ENCODE results near the gene CD248. TPM values are rescaled to one million over a fixed set of nuclear protein-coding genes. Genes with fewer than 3 reads are reported as not detected.

CD248 gene
- total RNA-seq, 1 experiment from 2014 or later = 0.15 TPM

DNA sequence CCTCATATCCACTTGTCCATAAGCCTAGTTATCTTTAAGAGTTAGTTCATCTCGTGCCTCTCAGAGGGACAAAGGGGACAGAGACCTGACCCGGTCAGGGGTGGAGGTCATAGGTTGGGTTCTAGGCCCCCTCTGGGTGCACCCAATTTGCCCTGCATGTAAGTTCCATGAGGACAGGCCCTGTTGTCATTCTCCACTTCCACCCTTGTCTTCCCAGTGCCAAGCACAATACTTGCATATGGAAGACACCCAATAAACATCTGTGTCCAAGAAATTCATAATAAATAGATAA lies 26.6 kb downstream of the CD248 start:
- peak overlapping the region; percentile 82 for H3K27ac ChIP-seq (ENCODE audit: low read length)
- ChIA-PET POLR2A (no interaction called here), CTCF (no interaction called here)
- intact Hi-C loops (cut with micrococcal nuclease; ENCODE audit: unreplicated experiment) (no loop called here), in situ Hi-C loops (cut with HindIII; ENCODE audit: low pct_unique_long_range_greater_than_20kb, low sequenced_read_pairs) (no loop called here)
- H3K4me3 ChIP-seq (ENCODE audit: low read depth in 2 of 2, low read length in 2 of 2) = peak overlapping the region in 1 of 2 experiments; percentile 83; a peak in 2 of 4 replicates
- TF ChIP-seq POLR2AphosphoS5 (IDR thresholded peaks at IDR 0.05; ENCODE audit: low read depth, low read length) (no peak), TCF7L2 (IDR thresholded peaks at IDR 0.05; ENCODE audit: low read depth, low read length) (no peak), SIN3A (IDR thresholded peaks at IDR 0.05; ENCODE audit: borderline replicate concordance, insufficient read depth, low read depth, low read length) (no peak), REST (IDR thresholded peaks at IDR 0.05; ENCODE audit: insufficient read depth in 1 of 2, low read depth in 2 of 2, low read length in 1 of 2) (no peak)
- TF ChIP-seq, protein P1, sequence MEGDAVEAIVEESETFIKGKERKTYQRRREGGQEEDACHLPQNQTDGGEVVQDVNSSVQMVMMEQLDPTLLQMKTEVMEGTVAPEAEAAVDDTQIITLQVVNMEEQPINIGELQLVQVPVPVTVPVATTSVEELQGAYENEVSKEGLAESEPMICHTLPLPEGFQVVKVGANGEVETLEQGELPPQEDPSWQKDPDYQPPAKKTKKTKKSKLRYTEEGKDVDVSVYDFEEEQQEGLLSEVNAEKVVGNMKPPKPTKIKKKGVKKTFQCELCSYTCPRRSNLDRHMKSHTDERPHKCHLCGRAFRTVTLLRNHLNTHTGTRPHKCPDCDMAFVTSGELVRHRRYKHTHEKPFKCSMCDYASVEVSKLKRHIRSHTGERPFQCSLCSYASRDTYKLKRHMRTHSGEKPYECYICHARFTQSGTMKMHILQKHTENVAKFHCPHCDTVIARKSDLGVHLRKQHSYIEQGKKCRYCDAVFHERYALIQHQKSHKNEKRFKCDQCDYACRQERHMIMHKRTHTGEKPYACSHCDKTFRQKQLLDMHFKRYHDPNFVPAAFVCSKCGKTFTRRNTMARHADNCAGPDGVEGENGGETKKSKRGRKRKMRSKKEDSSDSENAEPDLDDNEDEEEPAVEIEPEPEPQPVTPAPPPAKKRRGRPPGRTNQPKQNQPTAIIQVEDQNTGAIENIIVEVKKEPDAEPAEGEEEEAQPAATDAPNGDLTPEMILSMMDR (IDR thresholded peaks at IDR 0.05) = no peak
- H3K27me3 ChIP-seq (ENCODE audit: control insufficient read depth, insufficient read depth, low read length) = no peaks in the 10 kb centered on the region
- no TSS peak for BruUV-seq (replicated peaks)
- H3K4me1 ChIP-seq (ENCODE audit: control insufficient read depth, insufficient read depth, low read length) = peaks cover 17% of the 10 kb centered on the region
- no peak for ATAC-seq
- H3K36me3 ChIP-seq (ENCODE audit: control insufficient read depth, insufficient read depth, low read length) = no peaks in the 10 kb centered on the region; the same call in none of the 2 replicates
- no peak for DNase-seq (ENCODE audit: low read depth, low spot score)
- no peaks in the 10 kb centered on the region for H3K9me3 ChIP-seq (ENCODE audit: control insufficient read depth, insufficient read depth, low read depth, low read length)

DNA sequence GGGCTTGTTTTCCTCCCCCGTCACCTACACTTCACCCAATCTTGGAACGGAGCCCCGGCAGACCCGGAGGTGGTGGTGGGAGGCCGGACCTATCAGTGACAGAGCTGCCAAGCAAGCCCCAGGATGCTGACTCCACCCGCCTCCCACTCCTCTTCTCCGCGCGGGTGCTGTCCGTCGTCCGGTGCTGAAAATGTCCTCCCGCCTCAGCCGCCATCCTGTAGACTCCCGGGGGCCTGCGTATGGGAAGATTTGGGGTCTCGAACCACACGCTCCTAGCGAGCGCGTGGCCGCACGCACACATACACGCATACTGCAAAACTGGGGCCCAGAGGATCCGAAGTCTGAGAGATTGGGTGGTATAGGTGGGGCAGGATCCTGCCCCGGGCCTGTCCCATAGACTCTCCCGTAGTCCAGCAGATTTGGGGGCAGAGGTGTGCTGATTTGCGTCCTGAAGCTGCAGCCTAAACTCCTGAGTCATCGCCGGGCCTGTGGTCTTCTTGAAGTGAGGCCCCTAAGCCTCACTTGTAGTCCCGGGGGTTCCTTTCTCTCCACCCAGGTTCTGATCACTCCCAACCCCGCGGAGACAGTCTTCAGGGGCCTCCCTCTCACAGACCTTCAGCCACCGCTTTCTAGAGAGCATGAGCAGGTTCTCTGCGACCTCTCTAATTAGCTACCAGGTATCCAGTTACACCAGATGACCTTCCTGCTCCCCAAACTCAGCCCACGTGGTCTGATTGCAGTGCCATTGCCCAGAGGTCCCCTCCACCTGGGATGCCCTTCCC lies 27.1 kb downstream of the CD248 start:
- in situ Hi-C loops (cut with HindIII; ENCODE audit: low pct_unique_long_range_greater_than_20kb, low sequenced_read_pairs) = no loop called here

More for the DNA sequence above, 27.1 kb downstream of the CD248 start:
- H3K27ac ChIP-seq (ENCODE audit: low read length) = peak overlapping the region; percentile 82
- peaks cover 20% of the 10 kb centered on the region for H3K4me1 ChIP-seq (ENCODE audit: control insufficient read depth, insufficient read depth, low read length)
- H3K4me3 ChIP-seq (ENCODE audit: low read depth in 2 of 2, low read length in 2 of 2) = peak overlapping the region; percentile 83 to 86
- intact Hi-C loops (cut with micrococcal nuclease; ENCODE audit: unreplicated experiment) = no loop called here
- ChIA-PET CTCF (interaction anchor here (0.9 to 1.3 kb wide), 2 partner anchors 22 to 67 kb away, joined by 3 to 5 read pairs; no protein-coding TSS in a partner anchor), POLR2A (interaction anchor here (0.5 to 1.2 kb wide), 10 partner anchors 8 to 1147 kb away, joined by 4 to 9 read pairs (median 5); partner anchors contain the start of gene CNIH2)
- H3K9me3 ChIP-seq (ENCODE audit: control insufficient read depth, insufficient read depth, low read depth, low read length) = no peaks in the 10 kb centered on the region
- no peaks in the 10 kb centered on the region for H3K27me3 ChIP-seq (ENCODE audit: control insufficient read depth, insufficient read depth, low read length)
- TF ChIP-seq POLR2AphosphoS5 (IDR thresholded peaks at IDR 0.05; ENCODE audit: low read depth, low read length) (no peak), REST (IDR thresholded peaks at IDR 0.05; ENCODE audit: insufficient read depth in 1 of 2, low read depth in 2 of 2, low read length in 1 of 2) (peak; percentile 97 to 99), SIN3A (IDR thresholded peaks at IDR 0.05; ENCODE audit: borderline replicate concordance, insufficient read depth, low read depth, low read length) (peak; percentile 97; the same call in 1 of the 2 replicates), TCF7L2 (IDR thresholded peaks at IDR 0.05; ENCODE audit: low read depth, low read length) (no peak)
- TF ChIP-seq, protein P1 (IDR thresholded peaks at IDR 0.05) = no peak
- BruUV-seq (replicated peaks) = TSS peak; percentile 79
- no peaks in the 10 kb centered on the region; the same call in none of the 2 replicates for H3K36me3 ChIP-seq (ENCODE audit: control insufficient read depth, insufficient read depth, low read length)
- ATAC-seq = peak; percentile 42
- peak; percentile 24 for DNase-seq (ENCODE audit: low read depth, low spot score)

Measured in Panc1 (cell line).